Psoas muscle (tissue), 8 donors: ENCODE data around the gene BBIP1. TPM values are rescaled to one million over a fixed set of nuclear protein-coding genes. Genes with fewer than 3 reads are reported as not detected.

Source experiments
- ATAC-seq, 4 donors: fragments of 200-7000 bp; cut with Tn5 transposase; one replicate each; pipeline ENCODE4 v1.9.1; 2020; ENCODE audit warnings: moderate library complexity in 3 of 4, mild to moderate bottlenecking in 2 of 4
- DNase-seq, 2 donors: peaks; one replicate each; pipeline ENCODE4 v3.0.0-alpha.2; 2020
- H3K27ac ChIP-seq: fragments of 200-600 bp; one replicate; pipeline ENCODE4 v1.8.0; 2022
- H3K27me3 ChIP-seq, 3 donors: fragments of 200-600 bp in 1 of 3; one replicate each; pipeline versions ENCODE4 v1.6.1 to v1.8.0; 2013 to 2022; ENCODE audit warnings: low read length in 2 of 3, mild to moderate bottlenecking in 2 of 3, moderate library complexity in 1 of 3; ENCODE audit not compliant: insufficient read depth in 3 of 3
- H3K36me3 ChIP-seq, 2 donors: fragments of 200-600 bp in 1 of 2; one replicate each; pipeline versions ENCODE4 v1.6.1 to v1.8.0; 2013 to 2022; ENCODE audit warnings: low read depth in 1 of 2, mild to moderate bottlenecking in 1 of 2, moderate library complexity in 1 of 2; ENCODE audit not compliant: insufficient read depth in 1 of 2
- H3K4me1 ChIP-seq: fragments of 200-600 bp; one replicate; pipeline ENCODE4 v1.8.0; 2022
- H3K4me3 ChIP-seq: fragments of 200-600 bp; one replicate; pipeline ENCODE4 v1.8.0; 2022; ENCODE audit warnings: mild to moderate bottlenecking
- H3K9me3 ChIP-seq: fragments of 200-600 bp; one replicate; pipeline ENCODE4 v1.8.0; 2022
- WGBS, 3 donors: extraction: QIAGEN DNeasy Blood & Tissue Kit; methylation state at CpG; one replicate each; pipeline versions ENCODE4 v1.1.6 to v1.1.7; 2013; 5-methylcytosine and 5-hydroxymethylcytosine counted together
- intact Hi-C, 2 donors: fragments of 100-400 bp; cut with DNase I; formaldehyde crosslinking; loops; one replicate each; pipeline versions ENCODE4 v1.11.0 to v1.14.2; 2022
- long read RNA-seq, 2 donors: library from polyadenylated mRNA; unstranded; transcript quantifications; one replicate each; pipeline ENCODE4 v2.0.0, GENCODE V29; 2021
- polyA plus RNA-seq, 3 donors: library from polyadenylated mRNA; stranded (reverse); fragments of 200-250 nt; gene quantifications; one replicate each; pipeline ENCODE4 v1.2.3, GENCODE V29; 2013
- total RNA-seq, 4 donors: library from RNA; stranded (reverse); fragmentation: NEBNext Ultra II Directional in 2 of 4; extraction: Animal tissue kit (Norgen Biotek cat#: 25700) in 2 of 4; gene quantifications; one replicate each; pipeline versions ENCODE4 v1.2.1 to v1.2.4, GENCODE V29; 2021 to 2023
- TF ChIP-seq, protein P1 (sequence below): fragments of 200-600 bp; IDR thresholded peaks from one replicate; pipeline ENCODE4 v1.8.0; 2022; ENCODE audit warnings: antibody characterized with exemption
- donor health status: healthy with polysubstance abuse.
- donor health status: DM: no; HTN: no; CAD: no; lungs with moderate emphysema.
- donor health status: Bipolar disorder and iron deficiency.
- donor health status: healthy.
- donor health status: DM: yes; HTN: yes; CAD: no.
- donor health status: DM: no; HTN: no; CAD: no.
- donor health status: DM: no; HTN: no; CAD: no.
- donor health status: DM: yes; HTN: yes; CAD: no.

Gene BBIP1, protein sequence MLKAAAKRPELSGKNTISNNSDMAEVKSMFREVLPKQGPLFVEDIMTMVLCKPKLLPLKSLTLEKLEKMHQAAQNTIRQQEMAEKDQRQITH
- total RNA-seq (10 to 100 TPM; 14.8 to 22.3 (median 15.7) TPM), polyA plus RNA-seq (10 to 100 TPM; 16.1 to 30.2 (median 19.2) TPM)
- long read RNA-seq, donor 1, transcript BBIP1-207 (4 exons, 2,119 nt) = major isoform, 5 of 7 reads
- long read RNA-seq, donor 1, partial matches to known transcripts = 0 of 7 reads
- long read RNA-seq, donor 1, other reads (novel, unspliced or antisense) = 0 of 7 reads
- long read RNA-seq, donor 2, full-length matches to known transcripts = 14 of 15 reads
- long read RNA-seq, donor 2, partial matches to known transcripts = 1 of 15 reads
- long read RNA-seq, donor 2, other reads (novel, unspliced or antisense) = 0 of 15 reads

DNA sequence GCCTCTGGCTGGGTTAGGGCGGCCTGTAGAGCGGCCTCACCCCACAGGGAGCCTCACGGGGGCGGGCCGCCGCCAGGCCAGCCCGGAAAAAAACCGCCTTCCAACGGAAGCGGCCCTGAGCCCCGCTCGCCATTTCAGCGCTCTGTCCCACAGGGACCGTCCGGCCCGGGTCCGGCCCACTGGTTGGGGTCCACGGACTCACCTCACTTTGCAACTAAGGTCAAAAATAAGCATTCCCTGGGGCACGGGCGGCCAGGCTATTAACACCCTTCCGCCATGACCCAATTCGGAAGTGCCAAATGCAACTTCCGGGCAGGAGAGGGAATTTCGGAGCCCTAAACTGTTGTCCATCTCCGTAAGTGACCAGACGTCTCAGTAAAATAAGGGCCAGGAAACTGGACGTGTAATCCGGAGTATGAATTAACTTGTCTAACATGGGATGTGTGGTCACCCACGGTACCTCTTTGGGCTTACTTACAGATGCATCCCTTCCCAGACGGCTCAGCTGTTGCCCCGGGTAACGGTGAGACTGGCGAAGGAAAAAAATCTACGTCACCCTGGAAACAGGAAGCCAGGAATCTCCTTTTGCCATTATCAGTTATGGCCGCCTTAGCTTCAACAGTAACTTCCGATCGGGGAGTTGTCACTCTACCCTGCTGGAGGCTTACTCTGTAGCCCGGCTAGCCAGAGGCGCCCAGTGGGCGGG, at the start of gene BBIP1:
TSS of gene BBIP1 (minus strand) at position 538 of the 706 bp plus-strand sequence. CDS start 1,023 bp downstream, outside the sequence.
- peaks cover 44% of the 10 kb centered on the region for H3K4me1 ChIP-seq
- no peaks in the 10 kb centered on the region for H3K9me3 ChIP-seq
- ATAC-seq = peak; percentile 92 to 96 (median 93)
- H3K27me3 ChIP-seq = no peaks in the 10 kb centered on the region
- intact Hi-C loops = loop anchor here in 1 of 2 donors (1.0 kb wide), 1 partner anchor 47 kb away; the partner anchor contains the start of gene PDCD4
- H3K27ac ChIP-seq = peak within 1 kb of the TSS; percentile 97
- DNase-seq = no peak
- H3K4me3 ChIP-seq = peak within 1 kb of the TSS; percentile 85
- 0 to 1% (median 1%) methylated on average over 40 of the region's 40 CpGs for WGBS, 3 donors
- TF ChIP-seq, protein P1, sequence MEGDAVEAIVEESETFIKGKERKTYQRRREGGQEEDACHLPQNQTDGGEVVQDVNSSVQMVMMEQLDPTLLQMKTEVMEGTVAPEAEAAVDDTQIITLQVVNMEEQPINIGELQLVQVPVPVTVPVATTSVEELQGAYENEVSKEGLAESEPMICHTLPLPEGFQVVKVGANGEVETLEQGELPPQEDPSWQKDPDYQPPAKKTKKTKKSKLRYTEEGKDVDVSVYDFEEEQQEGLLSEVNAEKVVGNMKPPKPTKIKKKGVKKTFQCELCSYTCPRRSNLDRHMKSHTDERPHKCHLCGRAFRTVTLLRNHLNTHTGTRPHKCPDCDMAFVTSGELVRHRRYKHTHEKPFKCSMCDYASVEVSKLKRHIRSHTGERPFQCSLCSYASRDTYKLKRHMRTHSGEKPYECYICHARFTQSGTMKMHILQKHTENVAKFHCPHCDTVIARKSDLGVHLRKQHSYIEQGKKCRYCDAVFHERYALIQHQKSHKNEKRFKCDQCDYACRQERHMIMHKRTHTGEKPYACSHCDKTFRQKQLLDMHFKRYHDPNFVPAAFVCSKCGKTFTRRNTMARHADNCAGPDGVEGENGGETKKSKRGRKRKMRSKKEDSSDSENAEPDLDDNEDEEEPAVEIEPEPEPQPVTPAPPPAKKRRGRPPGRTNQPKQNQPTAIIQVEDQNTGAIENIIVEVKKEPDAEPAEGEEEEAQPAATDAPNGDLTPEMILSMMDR = no peak
- H3K36me3 ChIP-seq = peaks cover 0 to 7% of the 10 kb centered on the region in 2 donors

DNA sequence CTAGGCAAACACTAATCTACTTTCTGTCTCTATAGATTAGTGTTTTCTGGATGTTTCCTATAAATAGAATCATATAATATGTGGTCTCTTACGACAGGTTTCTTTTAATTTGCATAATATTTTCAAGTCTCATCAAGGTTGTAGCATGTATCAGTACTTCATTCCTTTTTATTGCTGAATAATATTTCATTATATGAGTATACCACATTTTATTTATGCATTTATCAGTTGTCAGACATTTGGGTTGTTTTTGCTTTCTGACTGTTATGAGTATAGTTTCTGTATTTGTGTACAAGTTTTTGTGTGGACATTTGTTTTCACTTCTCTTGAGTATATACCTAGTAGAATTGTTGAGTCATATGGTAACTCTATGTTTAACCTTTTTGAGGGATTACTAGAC, 48.7 kb upstream of the BBIP1 start:
- Histone ChIP-seq H3K36me3 (no peaks in the 10 kb centered on the region), H3K9me3 (no peaks in the 10 kb centered on the region), H3K27ac (no peak overlapping the region), H3K4me1 (peaks cover 8% of the 10 kb centered on the region), H3K4me3 (no peak overlapping the region), H3K27me3 (no peaks in the 10 kb centered on the region)
- intact Hi-C loops = no loop called here
- DNase-seq (no peak), ATAC-seq (no peak)
- TF ChIP-seq, protein P1 = no peak
- 0 to 1% (median 0%) methylated on average over 1 of the region's 1 CpG for WGBS, 3 donors

DNA sequence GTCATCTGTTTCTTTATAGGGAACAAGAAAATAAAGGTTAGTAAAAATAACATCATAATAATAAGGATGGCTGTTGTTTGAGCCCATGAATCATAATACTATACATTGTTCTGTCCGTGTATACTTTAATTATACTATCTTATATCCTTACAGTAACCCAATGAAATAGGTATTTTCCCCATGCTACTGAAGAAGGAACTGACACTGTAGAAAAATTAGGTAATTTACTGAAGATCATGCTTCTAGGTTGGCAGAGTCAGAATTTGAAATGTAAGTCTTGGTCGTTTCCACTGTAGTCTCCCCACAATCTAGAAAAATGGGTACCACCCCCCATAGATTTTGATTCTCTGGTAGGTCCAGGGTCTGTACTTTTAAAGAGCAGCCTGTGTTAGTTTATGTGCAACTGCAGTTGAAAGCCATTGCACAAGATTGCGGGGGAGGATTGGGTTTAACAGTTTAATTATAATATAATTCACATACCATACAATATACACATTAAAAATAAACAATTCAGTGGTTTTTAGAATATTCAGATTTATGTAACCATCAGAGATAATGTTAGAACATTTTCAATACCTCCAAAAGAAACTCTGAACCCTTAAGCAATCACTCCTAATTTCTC, 48.1 kb upstream of the BBIP1 start:
- intact Hi-C loops = no loop called here
- 82 to 91% (median 83%) methylated on average over 3 of the region's 3 CpGs for WGBS, 3 donors
- Histone ChIP-seq H3K9me3 (no peaks in the 10 kb centered on the region), H3K27ac (no peak overlapping the region), H3K27me3 (no peaks in the 10 kb centered on the region), H3K4me1 (peaks cover 9% of the 10 kb centered on the region), H3K4me3 (no peak overlapping the region), H3K36me3 (no peaks in the 10 kb centered on the region)
- DNase-seq (no peak), ATAC-seq (no peak)
- TF ChIP-seq, protein P1 = no peak

DNA sequence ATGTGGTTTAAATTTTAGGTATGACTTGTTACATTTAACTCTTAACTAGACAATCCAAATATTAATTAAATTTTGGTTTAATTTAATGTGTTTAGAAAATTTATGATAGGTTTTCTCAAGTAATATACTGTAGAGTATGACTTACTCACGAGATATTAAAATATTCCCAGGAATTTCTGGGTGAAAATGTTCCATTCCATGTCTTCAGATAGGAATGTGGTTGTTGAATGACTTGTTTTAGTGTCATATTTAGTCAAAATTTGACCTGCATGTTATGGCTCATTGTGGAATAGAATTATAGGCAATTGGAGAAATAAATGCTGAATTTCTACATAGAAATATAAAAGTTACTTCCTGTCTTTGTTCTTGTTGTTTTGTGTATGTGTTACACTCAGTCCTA, 47.2 kb upstream of the BBIP1 start:
- 87 to 91% (median 88%) methylated on average over 1 of the region's 1 CpG for WGBS, 3 donors
- Histone ChIP-seq H3K27ac (no peak overlapping the region), H3K36me3 (no peaks in the 10 kb centered on the region), H3K27me3 (no peaks in the 10 kb centered on the region), H3K9me3 (no peaks in the 10 kb centered on the region), H3K4me3 (no peak overlapping the region), H3K4me1 (peaks cover 9% of the 10 kb centered on the region)
- TF ChIP-seq, protein P1 = no peak
- DNase-seq (no peak), ATAC-seq (no peak)
- intact Hi-C loops = no loop called here
